NK-92 (cell line): Measurements from ENCODE around the gene MYLK3.
"Not testable (repeated sequence)": the region's sequence is repeated elsewhere in the genome, so short reads cannot be mapped to it uniquely, and the experiment has no call there.

Experiments used
- DNase-seq: peaks from one replicate; lab custom pipeline; 2025; ENCODE audit not compliant: unreplicated experiment; lab: John Stamatoyannopoulos, UW

MYLK3 gene

DNA sequence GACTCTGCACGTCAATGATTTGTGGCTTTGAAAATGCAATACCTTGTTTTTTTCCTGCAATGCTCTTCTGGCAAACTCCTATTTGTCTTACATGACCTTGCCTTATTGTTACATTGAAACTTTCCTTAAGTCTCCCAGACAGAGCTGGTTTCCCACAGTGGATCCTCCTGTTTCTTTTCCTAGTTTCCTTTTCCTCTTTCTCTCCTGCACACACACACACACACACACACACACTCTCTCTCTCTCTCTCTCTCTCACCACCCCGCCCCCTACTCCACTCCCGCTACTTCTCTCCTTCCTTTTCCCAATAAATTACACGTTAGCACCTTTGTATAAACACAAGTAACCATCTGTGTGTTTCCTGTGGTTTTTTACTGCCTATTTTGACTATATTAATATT is 56.4 kb downstream of the MYLK3 start:
- DNase-seq = no peak

DNA sequence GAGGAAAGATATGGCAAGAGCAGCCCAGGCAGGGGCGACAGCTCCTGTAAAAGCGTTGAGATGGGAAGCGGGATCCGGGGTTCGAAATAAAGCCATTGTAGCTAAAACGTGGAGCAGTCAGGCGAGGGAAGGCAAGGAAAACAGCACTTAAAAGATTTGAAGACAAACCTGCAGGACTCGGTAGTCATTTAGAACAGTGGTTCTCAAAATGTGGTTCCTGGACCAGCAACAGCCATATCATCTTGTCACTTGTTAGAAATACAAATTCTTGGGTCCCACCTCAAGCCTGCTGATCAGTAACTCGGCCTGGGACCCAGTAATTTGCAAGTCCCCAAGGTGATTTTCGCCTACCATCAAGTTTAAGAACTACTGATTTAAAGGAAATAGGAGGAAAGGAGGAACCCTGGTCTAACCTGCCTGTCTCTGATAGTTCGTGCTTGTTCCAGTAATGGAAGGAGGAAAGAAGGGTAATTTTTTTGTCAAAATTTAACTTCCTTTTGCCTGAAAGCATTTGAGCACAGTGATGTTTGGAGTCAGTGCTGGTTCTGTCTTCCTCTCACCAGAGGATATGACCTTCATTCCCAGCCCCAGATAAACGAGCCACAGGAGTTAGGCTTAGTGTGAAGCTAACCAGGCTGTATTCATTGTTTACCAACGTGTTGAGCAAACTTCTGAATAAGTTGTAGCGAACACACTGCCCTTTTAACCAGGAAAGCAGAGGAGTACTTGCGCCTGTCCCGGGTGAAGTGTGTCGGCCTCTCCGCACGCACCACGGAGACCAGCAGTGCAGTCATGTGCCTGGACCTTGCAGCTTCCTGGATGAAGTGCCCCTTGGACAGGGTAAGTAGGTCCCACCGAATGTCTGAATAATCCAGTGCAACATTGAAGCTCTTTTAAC is 57.6 kb downstream of the MYLK3 start:
- DNase-seq = no peak

DNA sequence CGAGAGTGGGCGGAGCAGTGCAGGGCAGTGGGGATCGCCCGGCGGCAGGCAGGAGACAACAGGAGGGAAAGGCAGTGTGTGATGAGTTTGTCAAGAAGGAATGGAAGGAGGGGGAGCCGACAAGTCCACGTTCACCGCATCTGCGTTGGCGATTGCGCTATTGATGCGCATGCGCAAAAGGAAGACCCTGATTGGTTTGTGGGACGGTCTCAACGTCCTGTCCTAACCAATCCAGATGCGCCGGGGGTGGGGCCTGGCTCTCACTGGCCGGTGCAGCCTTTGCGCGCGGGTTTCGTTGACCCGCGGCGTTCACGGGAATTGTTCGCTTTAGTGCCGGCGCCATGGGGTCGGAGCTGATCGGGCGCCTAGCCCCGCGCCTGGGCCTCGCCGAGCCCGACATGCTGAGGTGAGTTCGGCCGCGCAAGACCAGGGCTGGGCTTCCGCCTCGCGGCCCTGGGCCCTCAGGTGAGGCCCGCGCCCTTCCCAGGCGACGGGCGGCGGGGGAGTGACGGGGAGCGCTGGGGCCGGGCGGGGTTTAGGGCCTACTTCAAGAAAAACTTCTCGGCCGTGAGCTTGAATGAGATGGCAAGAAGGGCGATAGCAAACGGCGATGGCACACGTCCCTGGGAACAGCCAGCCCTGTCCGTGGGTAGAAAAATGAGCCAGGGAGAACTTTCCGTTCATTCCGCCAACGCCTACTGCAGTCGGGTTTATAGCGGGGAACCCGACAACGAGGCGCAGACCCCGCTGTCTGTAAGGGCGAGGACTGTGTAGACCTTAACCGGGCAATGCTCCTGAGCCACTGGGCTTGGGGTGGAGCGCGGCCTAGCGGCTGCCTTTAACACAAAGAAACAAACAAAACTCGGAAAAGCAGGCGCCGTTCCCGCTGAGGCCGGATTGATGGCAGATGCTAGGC is 58.5 kb downstream of the MYLK3 start, which contains the start of gene ORC6:
ORC6 (plus strand) TSS at position 295 of the 916 bp plus-strand sequence; CDS start at position 342, 47 bp downstream.
- peak; percentile 61 for DNase-seq

DNA sequence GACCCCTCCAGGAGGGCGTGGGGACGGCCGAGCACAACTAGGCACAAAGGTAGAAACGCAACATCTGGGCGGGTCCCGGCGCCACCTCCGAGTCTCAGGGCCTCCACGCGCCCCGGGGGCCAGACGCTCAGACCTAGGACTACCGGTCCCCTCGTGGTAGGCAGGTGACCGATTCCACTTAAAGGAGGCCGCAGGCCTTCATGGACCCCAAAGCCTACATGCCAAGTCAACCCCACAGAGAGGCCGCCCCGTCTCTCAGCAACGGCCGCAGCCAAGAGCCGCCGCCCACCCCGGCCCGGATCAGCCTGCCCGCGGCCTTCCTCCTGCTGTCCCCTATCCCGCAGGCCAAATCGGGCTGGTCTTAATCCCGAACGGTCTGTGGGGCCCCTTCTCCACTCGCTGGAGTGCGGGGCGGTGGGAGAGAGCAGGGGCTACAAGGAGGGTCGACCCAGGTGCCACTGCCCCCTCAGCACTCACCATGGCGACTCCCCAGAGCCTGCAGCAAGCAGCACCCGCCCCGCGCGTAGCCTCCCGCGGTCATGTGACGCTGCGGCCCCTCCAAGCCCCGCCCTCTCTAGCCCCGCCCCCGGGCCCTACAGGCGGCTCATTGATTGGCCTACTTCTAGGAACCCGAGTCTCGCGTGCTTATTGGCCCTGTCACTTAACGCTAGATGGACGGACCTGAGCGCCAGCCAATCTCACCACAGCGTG is 59.3 kb downstream of the MYLK3 start, which contains the start of gene VPS35:
VPS35 (minus strand) TSS at position 525 of the 711 bp plus-strand sequence; CDS start at position 480, 45 bp downstream.
- DNase-seq = peak; percentile 79

GRCh38 chr16:46688101-46688653 is 60.0 kb downstream of the MYLK3 start:
- no peak for DNase-seq

GRCh38 chr16:46687486-46687885 is 60.7 kb downstream of the MYLK3 start:
- no peak for DNase-seq

- no peak for DNase-seq
Measured at GRCh38 chr16:46686815-46687473, 61.2 kb downstream of the MYLK3 start.

DNA sequence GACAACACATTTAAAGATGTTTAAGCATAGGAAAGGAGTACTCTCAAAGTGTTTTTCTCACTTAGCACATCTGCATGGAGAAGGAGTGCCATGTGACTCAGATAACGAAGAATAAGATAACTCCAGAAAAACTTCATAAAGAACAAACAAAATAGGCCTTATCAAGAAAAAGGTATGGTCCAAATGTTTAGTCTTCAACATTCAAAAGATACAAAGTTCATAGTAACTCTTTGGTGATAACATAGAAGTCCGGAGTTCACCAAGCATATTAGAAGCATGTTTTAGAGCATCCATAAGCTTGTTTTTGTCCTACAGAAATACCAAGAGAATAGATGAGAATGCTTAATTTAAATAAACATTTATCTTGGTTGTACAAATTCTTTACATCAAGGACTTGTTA is 66.3 kb downstream of the MYLK3 start:
- DNase-seq = not testable (repeated sequence)

DNA sequence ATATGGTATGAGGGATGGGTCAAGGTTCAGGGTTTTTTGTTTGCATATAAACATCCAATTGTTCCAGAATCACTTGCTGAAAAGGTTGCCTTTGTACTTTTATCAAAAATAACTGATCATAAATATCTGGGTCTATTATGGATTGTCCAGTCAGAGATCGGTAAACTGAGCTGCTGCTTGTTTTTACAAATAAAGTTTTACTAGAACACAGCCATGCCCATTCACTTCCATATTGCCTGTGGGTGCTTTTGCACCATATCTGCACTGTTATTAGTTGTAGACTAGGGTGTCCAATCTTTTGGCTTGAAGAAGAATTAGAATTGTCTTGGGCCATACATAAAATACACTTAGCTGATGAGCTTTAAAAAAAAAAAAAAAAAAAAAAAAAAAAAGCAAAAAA is 70.2 kb downstream of the MYLK3 start:
- not testable (repeated sequence) for DNase-seq

DNA sequence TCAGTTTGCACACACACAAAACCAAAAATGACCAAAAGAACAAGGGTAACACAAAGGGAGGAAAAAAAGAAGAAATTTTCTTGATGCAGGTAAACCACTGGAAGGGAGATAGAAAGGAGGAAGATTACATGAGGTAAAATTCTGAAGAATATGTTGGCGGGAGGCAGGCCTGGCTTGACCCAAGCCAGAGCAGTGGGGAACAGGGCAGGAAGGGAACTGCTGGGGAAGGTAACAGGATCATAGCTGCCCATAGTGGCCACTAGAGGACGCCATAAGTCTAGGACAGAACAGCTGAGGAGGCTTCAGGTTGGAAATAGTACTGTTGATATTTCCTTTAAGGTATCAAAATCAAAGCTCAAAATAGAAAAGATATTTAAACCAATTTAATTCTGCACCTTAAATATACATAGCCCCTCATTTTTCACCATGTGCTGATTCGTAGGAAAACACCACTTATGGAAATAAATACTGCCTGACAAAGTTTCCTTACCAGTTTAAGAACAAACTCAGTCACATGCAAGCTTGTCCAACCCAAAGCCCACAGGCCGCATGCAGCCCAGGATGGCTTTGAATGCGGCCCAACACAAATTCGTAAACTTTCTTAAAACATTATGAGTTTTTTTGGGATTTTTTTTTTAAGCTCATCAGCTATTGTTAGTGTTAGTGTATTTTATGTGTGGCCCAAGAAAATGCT is 74.7 kb downstream of the MYLK3 start:
- no peak for DNase-seq

DNA sequence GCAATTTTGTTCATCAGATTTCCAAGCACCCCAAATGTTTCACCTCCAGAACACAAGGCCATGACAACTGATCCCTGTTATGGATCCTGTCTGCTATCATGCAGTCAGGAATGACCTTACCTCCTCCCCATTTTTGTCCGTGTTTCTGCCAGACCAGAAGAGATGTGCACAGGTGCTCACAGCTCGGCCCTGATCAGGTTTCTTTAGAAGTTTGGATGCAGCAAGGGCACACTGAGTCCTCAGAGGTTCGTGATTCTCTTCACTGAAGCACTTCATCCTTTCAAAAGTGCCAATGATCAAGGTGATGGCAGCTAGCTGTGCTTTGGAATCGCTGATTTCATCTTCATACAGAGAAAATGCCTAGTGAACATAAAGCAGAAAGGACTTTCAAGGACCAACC is 86.0 kb downstream of the MYLK3 start:
- no peak for DNase-seq

DNA sequence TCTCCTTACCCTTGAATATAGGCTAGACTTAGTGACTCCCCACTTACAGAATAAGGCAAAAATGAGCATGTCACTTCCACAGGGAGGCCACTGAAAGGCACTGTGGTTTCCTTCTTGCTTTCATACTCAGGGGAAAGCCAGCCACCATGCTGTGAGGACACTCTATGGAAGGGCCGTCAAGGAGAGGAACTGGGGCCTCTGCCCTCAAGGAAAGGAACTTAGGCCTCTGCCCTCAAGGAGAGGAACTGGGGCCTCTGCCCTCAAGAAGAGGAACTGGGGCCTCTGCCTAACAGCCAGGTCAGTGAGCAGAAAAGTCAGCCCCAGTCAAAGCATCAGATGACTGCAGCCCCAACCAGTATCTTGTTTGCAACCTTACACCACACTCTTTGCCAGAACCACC is 89.2 kb downstream of the MYLK3 start:
- DNase-seq = no peak
